Colonic mucosa (tissue), 4 donors: Measurements from ENCODE around the gene SYAP1. TPM values are rescaled to one million over a fixed set of nuclear protein-coding genes. Genes with fewer than 3 reads are reported as not detected.

Experiments used
- DNase-seq: peaks from one replicate; pipeline ENCODE4 v3.0.0-alpha.2; 2020
- H3K27ac ChIP-seq: fragments of 200-600 bp; one replicate; pipeline ENCODE4 v1.8.0; 2021
- H3K27me3 ChIP-seq: fragments of 200-600 bp; one replicate; pipeline ENCODE4 v1.8.0; 2021
- H3K36me3 ChIP-seq: fragments of 200-600 bp; one replicate; pipeline ENCODE4 v1.8.0; 2021
- H3K4me1 ChIP-seq: fragments of 200-600 bp; one replicate; pipeline ENCODE4 v1.8.0; 2021; ENCODE audit warnings: mild to moderate bottlenecking
- H3K4me3 ChIP-seq: fragments of 200-600 bp; one replicate; pipeline ENCODE4 v1.8.0; 2021
- H3K9ac ChIP-seq, 2 donors: one replicate each; pipeline ENCODE4 v1.7.0; 2013; ENCODE audit warnings: control low read depth in 2 of 2, low read depth in 2 of 2, low read length in 2 of 2
- H3K9me3 ChIP-seq: fragments of 200-600 bp; one replicate; pipeline ENCODE4 v1.8.0; 2021
- CTCF ChIP-seq: fragments of 200-600 bp; IDR thresholded peaks from one replicate; pipeline ENCODE4 v1.8.0; 2022; ENCODE audit warnings: antibody characterized with exemption, mild to moderate bottlenecking
- intact Hi-C: fragments of 100-400 bp; cut with DNase I; formaldehyde crosslinking; loops from one replicate; pipeline ENCODE4 v1.14.1; 2022
- total RNA-seq, 2 donors: library from RNA; stranded (reverse); fragmentation: NEBNext Ultra II Directional in 1 of 2; extraction: Animal tissue kit (Norgen Biotek cat#: 25700) in 1 of 2; gene quantifications; one replicate each; pipeline ENCODE4 v1.2.1, GENCODE V29; 2021
- donor health status: healthy.
- donor health status: DM: no; HTN: no; CAD: no.
- donor health status: DM: no; HTN: no; CAD: no.

Gene SYAP1
- total RNA-seq, 2 donors from 2014 or later, result 45.8 to 63.5 TPM

GRCh38 chrX:16727637-16728036, 8.2 kb downstream of the SYAP1 start:
- H3K27me3 ChIP-seq, result no peaks in the 10 kb centered on the region
- H3K27ac ChIP-seq, result no peak overlapping the region
- no peak overlapping the region for H3K4me3 ChIP-seq
- H3K9me3 ChIP-seq, result no peaks in the 10 kb centered on the region
- no peaks in the 10 kb centered on the region for H3K36me3 ChIP-seq
- no peaks in the 10 kb centered on the region for H3K4me1 ChIP-seq
- TF ChIP-seq CTCF, result no peak
- no peak overlapping the region for H3K9ac ChIP-seq
- intact Hi-C loops, result loop anchor here (10.0 kb wide), 1 partner anchor 57 kb away; the partner anchor contains the start of gene TXLNG
- DNase-seq, result no peak

- intact Hi-C loops, result no loop called here
Measured at GRCh38 chrX:16730450-16730849, 11.0 kb downstream of the SYAP1 start.

GRCh38 chrX:16733013-16733412, 13.6 kb downstream of the SYAP1 start:
- H3K36me3 ChIP-seq, result no peaks in the 10 kb centered on the region
- no peak overlapping the region for H3K9ac ChIP-seq
- intact Hi-C loops, result no loop called here
- no peaks in the 10 kb centered on the region for H3K4me1 ChIP-seq
- no peak overlapping the region for H3K27ac ChIP-seq
- no peak overlapping the region for H3K4me3 ChIP-seq
- DNase-seq, result no peak
- no peaks in the 10 kb centered on the region for H3K27me3 ChIP-seq
- no peak for TF ChIP-seq CTCF
- H3K9me3 ChIP-seq, result no peaks in the 10 kb centered on the region

More at GRCh38 chrX:16730450-16730849, 11.0 kb downstream of the SYAP1 start:
- H3K4me1 ChIP-seq, result no peaks in the 10 kb centered on the region
- H3K9ac ChIP-seq, result no peak overlapping the region
- no peaks in the 10 kb centered on the region for H3K36me3 ChIP-seq
- H3K4me3 ChIP-seq, result no peak overlapping the region
- no peaks in the 10 kb centered on the region for H3K27me3 ChIP-seq
- H3K27ac ChIP-seq, result no peak overlapping the region
- DNase-seq, result no peak
- H3K9me3 ChIP-seq, result no peaks in the 10 kb centered on the region
- TF ChIP-seq CTCF, result no peak

GRCh38 chrX:16737024-16737423, 17.6 kb downstream of the SYAP1 start:
- no peak for TF ChIP-seq CTCF
- Histone ChIP-seq H3K36me3 (no peaks in the 10 kb centered on the region), H3K9me3 (no peaks in the 10 kb centered on the region), H3K4me3 (no peak overlapping the region), H3K9ac (no peak overlapping the region), H3K27ac (no peak overlapping the region), H3K4me1 (no peaks in the 10 kb centered on the region), H3K27me3 (no peaks in the 10 kb centered on the region)
- no peak for DNase-seq
- intact Hi-C loops, result no loop called here

GRCh38 chrX:16739574-16739973, 20.2 kb downstream of the SYAP1 start:
- H3K27me3 ChIP-seq, result no peaks in the 10 kb centered on the region
- no peak overlapping the region for H3K4me3 ChIP-seq
- no peak for TF ChIP-seq CTCF
- no peaks in the 10 kb centered on the region for H3K4me1 ChIP-seq
- DNase-seq, result no peak
- intact Hi-C loops, result no loop called here
- H3K36me3 ChIP-seq, result no peaks in the 10 kb centered on the region
- H3K9me3 ChIP-seq, result no peaks in the 10 kb centered on the region
- H3K27ac ChIP-seq, result no peak overlapping the region
- no peak overlapping the region for H3K9ac ChIP-seq
